Neural cell (in vitro differentiated cells): ENCODE results near the gene HOXB9. TPM values are rescaled to one million over a fixed set of nuclear protein-coding genes. Genes with fewer than 3 reads are reported as not detected.

Experiments used
- H2AFZ ChIP-seq: fragments of 200-600, 300-800 bp; sonication (generic), shearing (Covaris generic); 2 replicates; pipeline ENCODE4 v1.6.0; 2014; ENCODE audit warnings: low read depth, mild to moderate bottlenecking, antibody characterized with exemption, low read length, moderate library complexity
- H3F3A ChIP-seq: fragments of 200-600 bp; shearing (Covaris generic); 2 replicates; pipeline ENCODE4 v1.6.1; 2016; ENCODE audit warnings: mild to moderate bottlenecking, moderate library complexity, mixed read lengths, antibody characterized with exemption, low read length; ENCODE audit not compliant: insufficient read depth, poor library complexity, severe bottlenecking
- H3K27ac ChIP-seq: fragments of 200-600, 300-800 bp; sonication (generic), shearing (Covaris generic); 2 replicates; pipeline ENCODE4 v1.5.1; 2014; ENCODE audit warnings: mild to moderate bottlenecking, low read length, moderate library complexity
- H3K27me3 ChIP-seq: fragments of 300-800, 200-600 bp; sonication (generic), shearing (Covaris generic); 2 replicates; pipeline ENCODE4 v1.6.0; 2014; ENCODE audit warnings: mild to moderate bottlenecking, low read depth, low read length, moderate library complexity; ENCODE audit not compliant: insufficient read depth
- H3K36me3 ChIP-seq: fragments of 300-800, 200-600 bp; sonication (generic), shearing (Covaris generic); 2 replicates; pipeline ENCODE4 v1.5.1; 2014; ENCODE audit warnings: mild to moderate bottlenecking, antibody characterized with exemption, low read length, moderate library complexity; ENCODE audit not compliant: insufficient read depth
- H3K4me2 ChIP-seq: fragments of 300-800, 200-600 bp; sonication (generic), shearing (Covaris generic); 2 replicates; pipeline ENCODE4 v1.6.0; 2014; ENCODE audit warnings: mild to moderate bottlenecking, low read length
- H3K4me3 ChIP-seq: fragments of 300-800, 200-600 bp; sonication (generic), shearing (Covaris generic); 2 replicates; pipeline ENCODE4 v1.5.1; 2014; ENCODE audit warnings: mild to moderate bottlenecking, low read length, moderate library complexity
- H3K79me2 ChIP-seq: fragments of 200-600 bp; shearing (Covaris generic); replicated peaks from 2 replicates; pipeline ENCODE4 v1.6.0; 2014; ENCODE audit warnings: mild to moderate bottlenecking, low read length, moderate library complexity; ENCODE audit not compliant: insufficient read depth
- H3K9ac ChIP-seq: fragments of 300-800, 200-600 bp; sonication (generic), shearing (Covaris generic); 2 replicates; pipeline ENCODE4 v1.6.1; 2016; ENCODE audit warnings: mild to moderate bottlenecking, low read length, mixed read lengths
- H3K9me2 ChIP-seq: fragments of 200-600 bp; shearing (Covaris generic); 2 replicates; pipeline ENCODE4 v1.6.1; 2016; ENCODE audit warnings: mild to moderate bottlenecking, low read length, mixed read lengths; ENCODE audit not compliant: insufficient read depth
- H3K9me3 ChIP-seq: fragments of 200-600, 300-800 bp; sonication (generic), shearing (Covaris generic); 2 replicates; pipeline ENCODE4 v1.6.1; 2016; ENCODE audit warnings: mild to moderate bottlenecking, mixed run types, low read length, moderate library complexity, mixed read lengths
- H4K20me1 ChIP-seq: fragments of 200-600 bp; shearing (Covaris generic); 2 replicates; pipeline ENCODE4 v1.6.1; 2016; ENCODE audit warnings: mild to moderate bottlenecking, mixed run types; ENCODE audit not compliant: insufficient read depth
- EP300 ChIP-seq: fragments of 450-650 bp; conservative IDR thresholded peaks from 2 replicates; pipeline ENCODE4 v1.6.1; 2014; ENCODE audit warnings: antibody characterized with exemption, mild to moderate bottlenecking, moderate library complexity; ENCODE audit not compliant: poor library complexity, severe bottlenecking
- EZH2 ChIP-seq: fragments of 200-600, 300-800 bp; shearing (Covaris generic), sonication (generic); IDR thresholded peaks from 2 replicates; pipeline ENCODE4 v1.6.1; 2014; ENCODE audit warnings: antibody characterized with exemption, low read length, borderline replicate concordance, mild to moderate bottlenecking; ENCODE audit not compliant: insufficient read depth, poor library complexity, severe bottlenecking
- MXI1 ChIP-seq: fragments of 450-650 bp; conservative IDR thresholded peaks from 2 replicates; pipeline ENCODE4 v1.6.1; 2014; ENCODE audit warnings: antibody characterized with exemption, mild to moderate bottlenecking; ENCODE audit not compliant: poor library complexity, severe bottlenecking
- POLR2AphosphoS5 ChIP-seq: IDR thresholded peaks from 2 replicates; pipeline ENCODE4 v1.6.1; 2012
- RAD21 ChIP-seq: fragments of 450-650 bp; conservative IDR thresholded peaks from 2 replicates; pipeline ENCODE4 v1.6.1; 2014; ENCODE audit warnings: antibody characterized with exemption, mild to moderate bottlenecking, moderate library complexity
- SMC3 ChIP-seq: fragments of 450-650 bp; conservative IDR thresholded peaks from 2 replicates; pipeline ENCODE4 v1.6.1; 2014; ENCODE audit warnings: antibody characterized with exemption, mild to moderate bottlenecking, moderate library complexity; ENCODE audit not compliant: poor library complexity
- TAF1 ChIP-seq: IDR thresholded peaks from 2 replicates; pipeline ENCODE4 v1.6.1; 2012; ENCODE audit warnings: low read depth
- polyA plus RNA-seq: library from polyadenylated mRNA; depleted of rRNA; stranded (reverse); fragments of >200 nt; gene quantifications from 2 replicates; pipeline ENCODE4 v1.2.3, GENCODE V29; 2014
- TF ChIP-seq, protein P1 (sequence below): IDR thresholded peaks from 2 replicates; pipeline ENCODE4 v1.6.1; 2012; ENCODE audit warnings: borderline replicate concordance
- TF ChIP-seq, protein P2 (sequence below): fragments of 450-650 bp; IDR thresholded peaks from 2 replicates; pipeline ENCODE4 v1.5.1; 2014; ENCODE audit warnings: antibody characterized with exemption, mild to moderate bottlenecking, moderate library complexity; ENCODE audit not compliant: poor library complexity, severe bottlenecking

The HOXB9 gene
- polyA plus RNA-seq, 1 donor from 2014 or later: not detected

DNA sequence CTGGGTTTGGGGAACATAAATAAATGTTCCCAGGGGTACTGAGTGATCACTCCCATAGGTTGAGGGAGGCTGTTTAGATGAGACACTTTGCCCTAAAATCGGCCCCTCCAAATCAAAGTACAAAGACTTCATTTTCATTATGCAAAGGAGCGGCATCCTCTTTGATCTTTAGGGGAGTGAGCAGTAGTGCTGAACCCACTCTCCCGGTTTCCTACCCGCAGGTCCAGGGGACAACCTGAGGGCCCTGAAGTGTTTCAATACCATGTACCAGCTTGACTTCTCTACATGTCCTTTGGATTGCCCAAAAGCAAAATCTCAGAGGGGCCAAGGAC lies 25.0 kb downstream of the HOXB9 start:
- H3K4me2 ChIP-seq: no peak overlapping the region
- no peak overlapping the region for H3K9ac ChIP-seq
- no peaks in the 10 kb centered on the region for H3K79me2 ChIP-seq

DNA sequence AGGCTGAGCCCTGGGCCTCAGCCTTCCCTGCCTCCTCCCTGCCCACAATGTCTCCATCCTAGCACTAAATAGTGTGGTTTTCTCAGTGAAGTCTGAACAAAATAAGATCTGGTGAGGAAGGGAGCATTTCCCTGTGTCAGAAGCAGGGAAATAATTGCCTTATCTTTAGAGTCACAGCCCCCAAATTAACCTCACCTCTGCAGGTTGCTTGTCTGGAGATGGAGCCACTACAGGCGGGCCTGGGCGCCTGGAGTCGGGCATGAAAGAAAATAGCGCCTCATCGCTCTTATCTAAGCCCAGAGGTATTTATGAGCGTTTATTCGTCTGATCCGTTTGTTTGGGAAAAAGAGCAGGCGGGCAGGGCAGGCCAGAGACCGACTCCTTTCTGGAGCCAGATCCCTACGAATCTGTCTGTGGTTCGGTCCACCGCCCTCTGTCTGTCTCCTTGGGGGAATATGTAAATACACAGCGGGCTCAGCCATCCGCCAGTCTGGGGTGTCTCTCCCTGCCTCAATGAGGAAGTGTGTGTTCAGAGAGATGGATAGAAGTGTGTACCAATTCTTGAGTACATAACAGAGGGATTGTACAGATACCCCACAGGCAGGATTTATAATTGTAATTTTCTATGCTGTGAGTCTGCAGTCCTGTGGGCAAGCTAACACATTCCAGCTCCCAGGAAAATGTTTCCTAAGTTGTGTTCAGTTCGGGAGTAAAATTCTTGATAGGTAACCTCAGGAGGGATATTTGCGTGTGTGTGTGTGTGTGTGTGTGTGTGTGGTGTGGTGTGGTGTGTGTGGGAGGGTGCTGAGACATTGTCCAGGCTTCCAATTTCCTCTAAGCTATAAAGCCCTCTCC lies 25.7 kb downstream of the HOXB9 start:
- H3K9me3 ChIP-seq: peaks cover 25% of the 10 kb centered on the region
- no peaks in the 10 kb centered on the region for H3K79me2 ChIP-seq
- H2AFZ ChIP-seq: no peak overlapping the region
- H3K27me3 ChIP-seq: peaks cover 100% of the 10 kb centered on the region
- no peak overlapping the region for H3K9ac ChIP-seq
- H4K20me1 ChIP-seq: no peaks in the 10 kb centered on the region
- no peak overlapping the region for H3K4me3 ChIP-seq
- H3F3A ChIP-seq: no peaks in the 10 kb centered on the region
- H3K9me2 ChIP-seq: no peaks in the 10 kb centered on the region
- TF ChIP-seq MXI1 (no peak), POLR2AphosphoS5 (no peak), EP300 (no peak), TAF1 (no peak), EZH2 (no peak), RAD21 (no peak), SMC3 (no peak)
- TF ChIP-seq, protein P1, sequence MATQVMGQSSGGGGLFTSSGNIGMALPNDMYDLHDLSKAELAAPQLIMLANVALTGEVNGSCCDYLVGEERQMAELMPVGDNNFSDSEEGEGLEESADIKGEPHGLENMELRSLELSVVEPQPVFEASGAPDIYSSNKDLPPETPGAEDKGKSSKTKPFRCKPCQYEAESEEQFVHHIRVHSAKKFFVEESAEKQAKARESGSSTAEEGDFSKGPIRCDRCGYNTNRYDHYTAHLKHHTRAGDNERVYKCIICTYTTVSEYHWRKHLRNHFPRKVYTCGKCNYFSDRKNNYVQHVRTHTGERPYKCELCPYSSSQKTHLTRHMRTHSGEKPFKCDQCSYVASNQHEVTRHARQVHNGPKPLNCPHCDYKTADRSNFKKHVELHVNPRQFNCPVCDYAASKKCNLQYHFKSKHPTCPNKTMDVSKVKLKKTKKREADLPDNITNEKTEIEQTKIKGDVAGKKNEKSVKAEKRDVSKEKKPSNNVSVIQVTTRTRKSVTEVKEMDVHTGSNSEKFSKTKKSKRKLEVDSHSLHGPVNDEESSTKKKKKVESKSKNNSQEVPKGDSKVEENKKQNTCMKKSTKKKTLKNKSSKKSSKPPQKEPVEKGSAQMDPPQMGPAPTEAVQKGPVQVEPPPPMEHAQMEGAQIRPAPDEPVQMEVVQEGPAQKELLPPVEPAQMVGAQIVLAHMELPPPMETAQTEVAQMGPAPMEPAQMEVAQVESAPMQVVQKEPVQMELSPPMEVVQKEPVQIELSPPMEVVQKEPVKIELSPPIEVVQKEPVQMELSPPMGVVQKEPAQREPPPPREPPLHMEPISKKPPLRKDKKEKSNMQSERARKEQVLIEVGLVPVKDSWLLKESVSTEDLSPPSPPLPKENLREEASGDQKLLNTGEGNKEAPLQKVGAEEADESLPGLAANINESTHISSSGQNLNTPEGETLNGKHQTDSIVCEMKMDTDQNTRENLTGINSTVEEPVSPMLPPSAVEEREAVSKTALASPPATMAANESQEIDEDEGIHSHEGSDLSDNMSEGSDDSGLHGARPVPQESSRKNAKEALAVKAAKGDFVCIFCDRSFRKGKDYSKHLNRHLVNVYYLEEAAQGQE: no peak
- TF ChIP-seq, protein P2, sequence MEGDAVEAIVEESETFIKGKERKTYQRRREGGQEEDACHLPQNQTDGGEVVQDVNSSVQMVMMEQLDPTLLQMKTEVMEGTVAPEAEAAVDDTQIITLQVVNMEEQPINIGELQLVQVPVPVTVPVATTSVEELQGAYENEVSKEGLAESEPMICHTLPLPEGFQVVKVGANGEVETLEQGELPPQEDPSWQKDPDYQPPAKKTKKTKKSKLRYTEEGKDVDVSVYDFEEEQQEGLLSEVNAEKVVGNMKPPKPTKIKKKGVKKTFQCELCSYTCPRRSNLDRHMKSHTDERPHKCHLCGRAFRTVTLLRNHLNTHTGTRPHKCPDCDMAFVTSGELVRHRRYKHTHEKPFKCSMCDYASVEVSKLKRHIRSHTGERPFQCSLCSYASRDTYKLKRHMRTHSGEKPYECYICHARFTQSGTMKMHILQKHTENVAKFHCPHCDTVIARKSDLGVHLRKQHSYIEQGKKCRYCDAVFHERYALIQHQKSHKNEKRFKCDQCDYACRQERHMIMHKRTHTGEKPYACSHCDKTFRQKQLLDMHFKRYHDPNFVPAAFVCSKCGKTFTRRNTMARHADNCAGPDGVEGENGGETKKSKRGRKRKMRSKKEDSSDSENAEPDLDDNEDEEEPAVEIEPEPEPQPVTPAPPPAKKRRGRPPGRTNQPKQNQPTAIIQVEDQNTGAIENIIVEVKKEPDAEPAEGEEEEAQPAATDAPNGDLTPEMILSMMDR: no peak
- H3K36me3 ChIP-seq: no peaks in the 10 kb centered on the region
- no peak overlapping the region for H3K27ac ChIP-seq
- H3K4me2 ChIP-seq: no peak overlapping the region

More for the DNA sequence above, 25.0 kb downstream of the HOXB9 start:
- H3K9me3 ChIP-seq: peaks cover 27% of the 10 kb centered on the region
- no peaks in the 10 kb centered on the region for H3K9me2 ChIP-seq
- no peak overlapping the region for H3K27ac ChIP-seq
- H2AFZ ChIP-seq: no peak overlapping the region
- TF ChIP-seq EP300 (no peak), SMC3 (no peak), EZH2 (no peak), POLR2AphosphoS5 (no peak), MXI1 (no peak), TAF1 (no peak), RAD21 (no peak)
- TF ChIP-seq, protein P1: no peak
- TF ChIP-seq, protein P2: no peak
- no peaks in the 10 kb centered on the region for H4K20me1 ChIP-seq
- H3F3A ChIP-seq: no peaks in the 10 kb centered on the region
- peaks cover 100% of the 10 kb centered on the region for H3K27me3 ChIP-seq
- no peaks in the 10 kb centered on the region for H3K36me3 ChIP-seq
- no peak overlapping the region for H3K4me3 ChIP-seq
